Stimulated activated CD4-positive, alpha-beta T cell treated with anti-CD3 and anti-CD28 coated beads, Interleukin-2, amount 100 ng/mL, for 24 hours (primary cell): ENCODE data around the gene CDH11.

ENCODE experiments used
- DNase-seq, 2 donors: peaks; one replicate each; pipeline ENCODE4 v3.0.0-alpha.2; 2020

CDH11 gene

DNA sequence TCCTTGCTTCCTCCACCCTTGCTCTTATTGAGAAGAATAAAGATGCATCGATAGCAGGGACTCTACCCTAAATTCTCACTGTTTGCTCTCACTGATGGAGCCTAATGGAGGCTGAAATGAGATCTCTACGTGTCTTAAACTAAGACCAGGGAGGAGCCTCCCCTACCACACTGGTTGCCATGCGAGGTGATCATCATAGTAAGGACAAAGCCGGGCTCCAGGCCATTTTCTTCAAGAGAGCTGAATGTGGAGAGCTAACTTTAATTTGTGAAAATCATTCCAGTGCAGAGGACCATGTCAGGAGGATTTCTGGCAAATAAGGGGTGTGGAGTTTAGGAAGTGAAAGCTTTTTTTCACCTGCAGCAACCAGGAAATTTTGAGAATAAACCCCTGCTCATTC is 5.6 kb downstream of the CDH11 start:
- no peak for DNase-seq

DNA sequence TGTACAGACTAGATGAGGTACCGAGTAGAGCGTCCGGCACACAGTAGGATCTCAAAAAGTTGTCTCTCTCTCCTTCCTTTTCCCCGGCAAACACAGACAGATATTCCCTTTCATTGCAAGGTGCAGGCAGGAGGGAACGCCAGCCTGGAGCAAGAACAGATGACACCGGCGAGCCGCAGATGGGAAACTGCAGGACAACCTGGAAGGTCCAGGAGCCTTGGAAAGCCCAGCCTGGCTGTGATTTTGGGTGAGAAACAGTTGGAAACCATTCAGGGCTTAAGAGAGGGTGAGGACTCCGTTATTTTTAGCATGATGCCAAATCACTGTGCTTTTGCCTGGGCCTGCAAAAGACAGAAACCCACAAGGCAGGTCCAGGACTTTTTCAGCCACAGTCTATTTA is 7.3 kb downstream of the CDH11 start:
- no peak for DNase-seq

- no peak for DNase-seq
Observed at GRCh38 chr16:65113441-65113840, 8.4 kb downstream of the CDH11 start.

GRCh38 chr16:65111306-65111705 is 10.6 kb downstream of the CDH11 start:
- no peak for DNase-seq

GRCh38 chr16:65106757-65107156 is 15.1 kb downstream of the CDH11 start:
- DNase-seq: no peak

- DNase-seq: no peak
Observed at GRCh38 chr16:65105171-65105570, 16.7 kb downstream of the CDH11 start.

DNA sequence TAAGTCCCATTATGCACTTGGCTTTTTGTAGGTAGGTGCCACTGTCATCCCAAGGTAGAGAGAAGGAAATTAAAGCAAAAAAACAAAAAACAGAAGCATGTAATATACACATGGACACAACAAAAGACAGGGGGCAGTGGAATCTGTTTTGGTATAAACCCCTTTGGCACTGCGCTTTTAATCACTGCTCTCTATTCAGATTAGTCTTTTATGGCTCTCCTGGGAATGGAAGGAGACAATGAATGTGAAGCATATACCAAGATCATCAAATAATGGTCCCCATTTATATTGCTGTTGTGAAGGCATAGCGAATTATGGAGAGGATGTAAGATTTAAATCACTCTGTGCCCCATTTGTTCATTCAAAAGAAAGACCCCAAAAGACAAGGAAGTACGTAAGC is 17.4 kb downstream of the CDH11 start:
- no peak for DNase-seq

DNA sequence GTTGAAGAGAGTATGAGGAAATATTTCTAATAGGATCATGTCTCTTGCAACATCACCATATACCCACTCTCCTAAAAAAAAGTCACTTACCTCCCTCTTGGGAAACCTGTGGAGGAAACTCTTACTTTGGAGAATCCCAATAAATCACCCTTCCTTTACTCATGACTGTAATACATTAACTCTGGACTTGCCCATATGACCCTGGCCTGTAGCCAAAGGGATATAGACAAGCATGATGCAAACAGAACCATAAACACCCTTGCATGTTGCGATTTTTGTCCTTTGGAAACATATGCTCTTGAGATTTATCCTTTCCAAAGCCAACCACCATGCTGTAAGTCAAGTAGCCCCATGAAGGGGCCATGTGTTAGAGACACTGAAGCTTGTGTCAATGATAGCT is 19.5 kb downstream of the CDH11 start:
- no peak for DNase-seq

GRCh38 chr16:65101009-65101408 is 20.9 kb downstream of the CDH11 start:
- no peak for DNase-seq

DNA sequence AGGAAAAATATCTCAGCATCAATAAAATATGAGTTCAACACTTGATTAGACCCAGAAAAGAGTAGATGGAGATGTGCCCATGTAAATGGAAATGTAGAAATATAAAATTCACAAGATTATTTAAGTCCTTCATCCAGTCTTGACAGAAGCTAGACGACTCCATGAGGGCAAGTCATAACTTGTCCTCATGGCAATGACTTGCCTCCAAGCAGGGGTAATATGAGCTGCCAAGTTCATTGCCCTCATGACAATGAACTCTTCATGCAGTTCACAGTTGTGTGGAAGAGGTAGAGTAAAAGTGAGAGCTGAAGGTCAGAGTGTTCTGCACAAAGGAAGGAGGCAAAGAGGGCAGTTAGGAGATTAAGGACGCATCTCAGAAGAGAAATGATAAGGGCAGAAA is 22.3 kb downstream of the CDH11 start:
- no peak for DNase-seq

- no peak for DNase-seq
Observed at GRCh38 chr16:65098916-65099315, 22.9 kb downstream of the CDH11 start.

DNA sequence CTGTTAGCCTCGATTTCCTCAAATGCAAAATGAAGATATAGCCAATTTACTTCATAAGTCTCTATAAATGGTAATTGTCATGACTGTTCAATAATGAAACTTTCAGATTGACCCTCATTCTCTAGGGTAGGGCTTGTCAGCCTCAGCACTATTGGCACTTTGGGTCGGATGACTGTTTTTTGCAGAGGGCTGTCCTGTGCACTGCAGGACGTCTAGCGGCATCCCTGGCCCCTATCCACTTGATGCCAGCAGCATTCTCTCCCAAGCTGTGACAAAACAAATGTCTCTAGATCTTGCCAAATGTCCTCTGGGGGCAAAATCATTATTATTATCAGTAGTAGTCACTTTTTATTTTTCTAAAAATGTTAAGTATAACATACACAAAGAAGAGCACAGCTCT is 24.6 kb downstream of the CDH11 start:
- DNase-seq: no peak

- no peak for DNase-seq
Observed at GRCh38 chr16:65095906-65096305, 26.0 kb downstream of the CDH11 start.

GRCh38 chr16:65095090-65095728 is 26.7 kb downstream of the CDH11 start:
- DNase-seq: no peak

DNA sequence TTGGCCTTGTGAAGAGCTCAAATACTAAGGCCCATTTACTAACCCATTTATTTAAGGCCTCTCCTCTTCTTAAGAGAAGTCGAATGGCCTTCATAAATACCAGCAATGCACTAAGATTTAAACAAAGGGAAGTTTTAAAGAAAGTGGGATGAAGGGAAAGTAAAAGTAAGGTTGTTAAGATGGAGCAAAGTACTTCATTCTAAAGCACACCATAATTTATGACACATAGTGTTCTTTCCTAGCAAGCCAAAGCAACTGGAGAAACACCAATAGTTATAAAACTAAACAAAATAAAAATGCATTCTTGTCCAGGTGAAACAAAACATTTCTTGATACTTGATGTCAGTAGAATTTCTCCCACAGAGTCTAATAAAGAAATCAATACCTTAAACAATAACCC is 27.9 kb downstream of the CDH11 start:
- DNase-seq: no peak

DNA sequence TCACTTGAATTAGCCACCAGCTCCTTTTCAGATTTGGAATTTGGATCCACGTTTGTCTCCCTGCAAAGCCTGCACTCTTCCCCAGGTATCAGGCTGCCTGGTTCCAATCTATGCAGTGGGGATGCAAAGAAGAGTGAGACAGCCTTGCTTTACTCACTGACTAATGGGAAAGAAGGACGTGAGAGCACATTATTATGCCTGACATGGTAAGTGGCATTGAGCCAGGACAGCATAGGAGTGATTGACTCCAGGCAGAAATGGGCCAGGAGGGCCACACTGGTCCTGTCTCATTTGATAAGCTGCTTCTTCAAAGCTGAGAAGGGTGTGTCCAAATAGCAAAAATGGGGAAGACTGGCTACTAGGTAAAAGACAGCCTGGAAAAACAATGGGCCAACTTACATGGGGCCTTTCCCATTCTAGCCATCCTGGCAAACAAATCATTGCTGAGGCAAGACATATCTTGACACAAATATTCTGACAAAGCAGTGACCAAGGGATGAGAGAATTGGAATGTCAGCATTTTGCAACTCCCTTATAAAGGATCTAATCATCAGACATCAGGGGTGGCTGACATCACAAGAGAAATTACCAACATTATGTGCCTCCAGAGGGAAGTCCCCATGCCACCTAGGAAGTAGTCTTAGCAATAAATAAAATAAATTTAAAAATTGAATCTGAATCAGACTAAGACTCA is 38.6 kb downstream of the CDH11 start:
- no peak for DNase-seq

DNA sequence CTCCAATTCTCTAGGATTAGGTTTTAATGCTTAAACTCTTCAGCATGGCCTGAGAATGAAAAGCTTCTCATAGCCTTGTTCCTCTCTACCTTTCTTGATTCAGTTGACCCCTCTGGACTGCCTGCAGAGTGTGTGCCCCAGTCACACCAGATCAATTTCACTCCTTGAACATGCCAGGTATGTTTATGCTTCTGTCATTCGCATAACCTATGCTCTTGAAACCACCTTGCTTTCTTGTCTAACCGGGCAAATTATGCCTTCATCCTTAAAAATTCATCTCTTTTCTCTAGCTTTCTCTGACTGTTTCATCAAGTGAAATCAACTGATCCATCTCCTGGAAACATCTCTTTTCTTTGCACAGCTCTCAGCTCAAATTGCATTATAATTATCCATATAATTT is 42.3 kb downstream of the CDH11 start:
- no peak for DNase-seq

- no peak for DNase-seq
Observed at GRCh38 chr16:65077181-65077580, 44.7 kb downstream of the CDH11 start.

GRCh38 chr16:65075877-65076276 is 46.0 kb downstream of the CDH11 start:
- DNase-seq: no peak

- no peak for DNase-seq
Observed at GRCh38 chr16:65071433-65072311, 50.2 kb downstream of the CDH11 start.

DNA sequence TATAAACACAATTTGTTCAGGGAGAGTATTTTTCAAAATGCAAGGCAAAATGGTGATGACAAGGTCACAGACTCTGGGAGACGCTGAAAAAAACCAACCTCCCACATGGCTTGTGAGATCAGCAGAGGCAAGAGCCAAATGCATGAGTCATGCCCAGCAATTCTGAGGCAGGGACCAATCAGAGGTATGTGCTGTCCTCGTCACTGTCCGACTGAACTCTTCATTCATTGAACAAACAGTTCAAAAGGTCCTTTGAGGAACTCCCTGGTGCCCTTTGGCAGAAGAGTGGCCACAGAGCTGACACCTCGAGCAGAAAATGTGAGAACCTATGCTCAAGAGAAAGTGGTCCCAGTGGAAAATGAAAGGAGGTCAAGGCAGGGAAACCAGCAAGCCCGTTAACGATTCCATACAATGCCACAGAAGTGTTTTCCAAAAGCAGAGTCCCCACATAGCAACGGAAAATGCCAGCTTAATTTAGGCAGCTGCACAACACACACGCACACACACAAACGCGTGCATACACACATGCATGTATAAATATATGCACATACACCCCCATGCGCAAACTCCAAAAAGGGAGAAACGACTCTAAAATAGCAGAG is 50.9 kb downstream of the CDH11 start:
- DNase-seq: no peak

GRCh38 chr16:65069766-65070165 is 52.1 kb downstream of the CDH11 start:
- no peak for DNase-seq

GRCh38 chr16:65069065-65069464 is 52.8 kb downstream of the CDH11 start:
- no peak for DNase-seq
